Tibial nerve (tissue), 4 donors: Measurements from ENCODE around the gene RANBP3L. TPM values are rescaled to one million over a fixed set of nuclear protein-coding genes. Genes with fewer than 3 reads are reported as not detected.

Experiments used
- DNase-seq, 2 donors: peaks; one replicate each; pipeline ENCODE4 v3.0.0-alpha.2; 2019; ENCODE audit warnings: low spot score in 2 of 2
- H3K27ac ChIP-seq, 4 donors: fragments of 200-600 bp; sonication (generic) in 3 of 4; one replicate each; pipeline ENCODE4 v1.5.1; 2017 to 2019; ENCODE audit warnings: mild to moderate bottlenecking in 1 of 4
- H3K27me3 ChIP-seq, 2 donors: fragments of 200-600 bp; sonication (generic) in 1 of 2; one replicate each; pipeline versions ENCODE4 v1.5.1 to v1.6.0; 2017 to 2019
- H3K36me3 ChIP-seq, 3 donors: fragments of 200-600 bp; sonication (generic); one replicate each; pipeline ENCODE4 v1.5.1; 2018 to 2019
- H3K4me1 ChIP-seq, 4 donors: fragments of 200-600 bp; sonication (generic) in 3 of 4; one replicate each; pipeline ENCODE4 v1.5.1; 2017 to 2019
- H3K4me3 ChIP-seq, 4 donors: fragments of 200-600 bp; sonication (generic) in 3 of 4; one replicate each; pipeline ENCODE4 v1.5.1; 2017 to 2019; ENCODE audit warnings: mild to moderate bottlenecking in 1 of 4, moderate library complexity in 1 of 4
- H3K9me3 ChIP-seq, 4 donors: fragments of 200-600 bp; sonication (generic) in 3 of 4; one replicate each; pipeline ENCODE4 v1.5.1; 2017 to 2019
- EP300 ChIP-seq, 2 donors: sonication (generic); formaldehyde crosslinking; IDR thresholded peaks; one replicate each; pipeline ENCODE4 v1.6.1; 2017; ENCODE audit warnings: antibody characterized with exemption in 2 of 2, mild to moderate bottlenecking in 1 of 2
- POLR2A ChIP-seq, 2 donors: fragments of 450-650 bp; IDR thresholded peaks; one replicate each; pipeline ENCODE4 v1.6.1; 2017; ENCODE audit warnings: antibody characterized with exemption in 2 of 2, mild to moderate bottlenecking in 2 of 2, moderate library complexity in 2 of 2
- WGBS, 2 donors: methylation state at CpG; one replicate each; pipeline ENCODE4 v1.1.5; 2018; 5-methylcytosine and 5-hydroxymethylcytosine counted together
- total RNA-seq, 4 donors: library from RNA; depleted of rRNA; stranded (reverse); fragments of >200 nt; gene quantifications; one replicate each; pipeline ENCODE4 v1.1.0, GENCODE V29; 2016
- TF ChIP-seq, protein P1 (sequence below), 5 experiments: fragments of 200-600 bp in 3 of 5; fragments of 450-650 bp in 2 of 5; sonication (generic) in 3 of 5; IDR thresholded peaks; one replicate each; pipeline ENCODE4 v1.5.1; 2016 to 2019; ENCODE audit warnings: antibody characterized with exemption in 5 of 5, mild to moderate bottlenecking in 3 of 5, moderate library complexity in 2 of 5

RANBP3L gene
- total RNA-seq, 4 donors from 2014 or later: 2.1 to 21.6 (median 4.5) TPM

DNA sequence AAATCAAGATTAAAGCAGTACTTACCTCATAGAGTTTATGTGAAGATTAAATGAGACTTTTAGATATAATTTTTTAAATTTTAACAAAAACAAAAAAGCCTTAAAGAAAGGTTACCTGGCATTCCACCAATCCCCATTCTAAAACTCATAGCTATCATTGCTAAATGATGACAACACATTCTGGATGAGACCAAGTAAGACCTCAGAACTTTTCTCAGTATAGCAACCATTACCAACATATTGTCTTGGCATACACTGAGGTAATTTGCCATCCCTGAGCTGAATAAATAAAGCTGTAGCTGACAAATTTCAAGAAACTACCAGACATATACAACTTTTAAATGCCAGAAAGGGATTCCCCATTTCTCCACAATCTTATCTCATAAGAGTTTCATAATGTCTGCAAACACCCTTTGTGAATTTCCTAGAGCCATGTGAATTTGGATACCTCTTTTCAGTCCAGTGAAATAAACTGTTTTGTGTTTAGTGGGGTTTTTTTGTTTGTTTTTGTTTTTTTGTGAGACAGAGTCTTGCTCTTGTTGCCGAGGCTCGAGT is 29.5 kb downstream of the RANBP3L start:
- Histone ChIP-seq H3K27ac (no peak overlapping the region), H3K9me3 (no peaks in the 10 kb centered on the region), H3K4me1 (peaks cover 0 to 31% (median 0%) of the 10 kb centered on the region in 4 donors), H3K27me3 (no peaks in the 10 kb centered on the region), H3K36me3 (no peaks in the 10 kb centered on the region), H3K4me3 (no peak overlapping the region)
- TF ChIP-seq EP300 (IDR thresholded peaks at IDR 0.05) (no peak), POLR2A (IDR thresholded peaks at IDR 0.05) (no peak)
- TF ChIP-seq, protein P1, sequence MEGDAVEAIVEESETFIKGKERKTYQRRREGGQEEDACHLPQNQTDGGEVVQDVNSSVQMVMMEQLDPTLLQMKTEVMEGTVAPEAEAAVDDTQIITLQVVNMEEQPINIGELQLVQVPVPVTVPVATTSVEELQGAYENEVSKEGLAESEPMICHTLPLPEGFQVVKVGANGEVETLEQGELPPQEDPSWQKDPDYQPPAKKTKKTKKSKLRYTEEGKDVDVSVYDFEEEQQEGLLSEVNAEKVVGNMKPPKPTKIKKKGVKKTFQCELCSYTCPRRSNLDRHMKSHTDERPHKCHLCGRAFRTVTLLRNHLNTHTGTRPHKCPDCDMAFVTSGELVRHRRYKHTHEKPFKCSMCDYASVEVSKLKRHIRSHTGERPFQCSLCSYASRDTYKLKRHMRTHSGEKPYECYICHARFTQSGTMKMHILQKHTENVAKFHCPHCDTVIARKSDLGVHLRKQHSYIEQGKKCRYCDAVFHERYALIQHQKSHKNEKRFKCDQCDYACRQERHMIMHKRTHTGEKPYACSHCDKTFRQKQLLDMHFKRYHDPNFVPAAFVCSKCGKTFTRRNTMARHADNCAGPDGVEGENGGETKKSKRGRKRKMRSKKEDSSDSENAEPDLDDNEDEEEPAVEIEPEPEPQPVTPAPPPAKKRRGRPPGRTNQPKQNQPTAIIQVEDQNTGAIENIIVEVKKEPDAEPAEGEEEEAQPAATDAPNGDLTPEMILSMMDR (IDR thresholded peaks at IDR 0.05): no peak
- DNase-seq: no peak
- WGBS, 2 donors: 89 to 95% methylated on average over 2 of the region's 2 CpGs

DNA sequence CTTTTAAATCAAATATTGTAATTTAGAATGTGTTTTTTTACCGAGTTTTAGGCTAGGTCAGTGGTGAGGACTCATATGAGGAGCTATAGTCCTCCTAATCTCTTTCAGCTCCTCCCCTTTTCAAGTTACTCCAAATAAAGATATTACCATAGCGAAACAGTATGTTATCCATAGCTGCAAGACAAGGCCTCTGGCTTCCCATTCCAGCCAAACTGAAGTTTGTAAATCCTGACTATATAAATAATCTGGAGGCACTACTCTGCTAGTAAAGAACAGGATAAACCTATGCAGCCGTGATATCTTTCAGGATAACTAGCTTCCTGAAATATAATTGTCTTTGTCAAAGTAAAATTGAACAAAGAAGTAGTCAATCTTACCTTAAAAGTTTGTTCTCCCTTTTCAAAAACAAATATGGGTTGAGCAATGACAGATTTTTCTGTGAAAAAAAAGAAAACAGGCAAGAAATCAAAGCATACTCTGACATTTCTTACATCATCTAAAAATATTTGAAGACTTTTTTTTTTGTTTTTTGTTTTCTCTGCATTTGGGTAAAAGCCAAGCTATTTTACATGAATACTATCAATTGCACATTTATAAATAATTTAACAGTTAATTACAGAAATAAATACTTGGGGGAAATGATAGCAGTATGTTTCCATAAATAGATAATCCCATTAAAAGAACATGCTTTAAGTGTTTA is 30.7 kb downstream of the RANBP3L start:
- 69 to 78% methylated on average over 3 of the region's 3 CpGs for WGBS, 2 donors
- DNase-seq: no peak
- no peaks in the 10 kb centered on the region for H3K36me3 ChIP-seq
- no peaks in the 10 kb centered on the region for H3K9me3 ChIP-seq
- H3K4me3 ChIP-seq: no peak overlapping the region
- no peak overlapping the region for H3K27ac ChIP-seq
- peaks cover 0 to 31% (median 0%) of the 10 kb centered on the region in 4 donors for H3K4me1 ChIP-seq
- no peaks in the 10 kb centered on the region for H3K27me3 ChIP-seq
- TF ChIP-seq, protein P1 (IDR thresholded peaks at IDR 0.05): no peak
- TF ChIP-seq EP300 (IDR thresholded peaks at IDR 0.05) (no peak), POLR2A (IDR thresholded peaks at IDR 0.05) (no peak)

DNA sequence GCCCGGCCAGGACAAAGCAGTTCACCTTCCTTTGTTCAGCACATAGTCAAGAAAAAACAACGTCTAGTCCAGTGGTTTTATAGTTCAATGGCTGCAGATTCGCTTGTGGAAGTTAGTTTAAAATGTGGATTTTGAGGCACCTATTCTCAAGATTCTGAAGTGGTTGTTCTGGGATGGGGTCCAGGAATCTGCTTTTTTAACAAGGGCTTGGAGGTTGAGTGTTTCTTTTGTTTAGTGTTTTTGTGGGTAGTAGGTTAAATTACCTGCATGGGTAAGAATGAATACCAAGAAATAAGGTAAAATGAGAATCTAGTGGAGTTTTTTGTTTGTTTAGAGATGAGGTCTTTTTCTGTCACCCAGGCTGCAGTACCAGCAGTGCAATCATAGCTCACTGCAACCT is 31.5 kb downstream of the RANBP3L start:
- peaks cover 0 to 30% (median 0%) of the 10 kb centered on the region in 4 donors for H3K4me1 ChIP-seq
- no peaks in the 10 kb centered on the region for H3K27me3 ChIP-seq
- no peak for DNase-seq
- TF ChIP-seq POLR2A (IDR thresholded peaks at IDR 0.05): no peak
- no peaks in the 10 kb centered on the region for H3K9me3 ChIP-seq
- H3K4me3 ChIP-seq: no peak overlapping the region
- no peak overlapping the region for H3K27ac ChIP-seq
- WGBS, 2 donors: 82 to 94% methylated on average over 3 of the region's 3 CpGs
- no peaks in the 10 kb centered on the region for H3K36me3 ChIP-seq

DNA sequence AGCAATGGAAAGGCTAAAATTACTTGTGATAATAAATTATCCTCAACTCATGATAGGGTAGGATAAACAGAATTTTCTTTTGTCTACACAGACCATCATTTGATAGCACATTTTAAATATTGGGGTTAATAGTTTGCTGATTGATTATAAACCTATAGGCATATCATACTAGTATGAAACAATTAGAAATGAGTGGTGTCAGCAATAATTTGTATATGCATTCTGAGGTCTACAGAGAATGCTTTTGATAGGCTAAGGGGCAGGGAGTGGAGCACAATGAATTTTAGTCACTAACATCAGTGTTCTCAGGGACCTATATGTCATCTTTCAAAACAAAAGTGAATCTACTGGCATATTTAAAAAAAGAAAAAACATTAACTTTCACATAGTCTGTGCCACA is 32.2 kb downstream of the RANBP3L start:
- H3K36me3 ChIP-seq: no peaks in the 10 kb centered on the region
- no peak overlapping the region for H3K4me3 ChIP-seq
- DNase-seq: no peak
- H3K27me3 ChIP-seq: no peaks in the 10 kb centered on the region
- H3K27ac ChIP-seq: no peak overlapping the region
- TF ChIP-seq POLR2A (IDR thresholded peaks at IDR 0.05) (no peak), EP300 (IDR thresholded peaks at IDR 0.05) (no peak)
- TF ChIP-seq, protein P1 (IDR thresholded peaks at IDR 0.05): no peak
- peaks cover 0 to 24% (median 0%) of the 10 kb centered on the region in 4 donors for H3K4me1 ChIP-seq
- H3K9me3 ChIP-seq: no peaks in the 10 kb centered on the region

DNA sequence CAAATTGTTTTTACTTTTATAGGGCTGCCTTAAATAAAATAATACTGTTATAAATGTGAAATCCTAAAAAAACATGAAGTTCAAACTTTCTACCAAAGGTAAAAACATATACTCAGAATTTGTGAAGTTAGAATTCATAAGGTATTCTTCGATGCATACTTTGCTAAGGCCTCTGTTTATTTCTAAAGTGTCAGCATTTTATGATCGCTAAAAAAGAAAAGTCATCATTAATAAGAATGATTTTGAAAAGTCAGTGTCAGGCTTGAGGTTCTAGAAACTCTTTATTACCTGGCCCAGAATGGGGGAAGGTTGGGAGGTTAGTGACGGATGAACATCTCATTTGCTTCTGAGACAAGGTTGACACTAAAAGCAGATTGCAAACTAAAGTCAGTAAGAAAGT is 33.8 kb downstream of the RANBP3L start:
- TF ChIP-seq, protein P1 (IDR thresholded peaks at IDR 0.05): no peak
- no peak for TF ChIP-seq EP300 (IDR thresholded peaks at IDR 0.05)
- TF ChIP-seq POLR2A (IDR thresholded peaks at IDR 0.05): no peak

More for the DNA sequence above, 33.8 kb downstream of the RANBP3L start:
- H3K36me3 ChIP-seq: no peaks in the 10 kb centered on the region
- H3K27me3 ChIP-seq: no peaks in the 10 kb centered on the region
- no peaks in the 10 kb centered on the region for H3K9me3 ChIP-seq
- peaks cover 0 to 10% (median 0%) of the 10 kb centered on the region in 4 donors for H3K4me1 ChIP-seq
- 93 to 97% methylated on average over 3 of the region's 3 CpGs for WGBS, 2 donors
- DNase-seq: no peak
- no peak overlapping the region for H3K27ac ChIP-seq
- no peak overlapping the region for H3K4me3 ChIP-seq
